Activated naive CD4-positive, alpha-beta T cell (primary cell): ENCODE results near the gene ADAP1.

Experiments
- DNase-seq, 4 experiments: peaks; one replicate each; lab custom pipeline; 2025; lab: John Stamatoyannopoulos, UW

The ADAP1 gene

DNA sequence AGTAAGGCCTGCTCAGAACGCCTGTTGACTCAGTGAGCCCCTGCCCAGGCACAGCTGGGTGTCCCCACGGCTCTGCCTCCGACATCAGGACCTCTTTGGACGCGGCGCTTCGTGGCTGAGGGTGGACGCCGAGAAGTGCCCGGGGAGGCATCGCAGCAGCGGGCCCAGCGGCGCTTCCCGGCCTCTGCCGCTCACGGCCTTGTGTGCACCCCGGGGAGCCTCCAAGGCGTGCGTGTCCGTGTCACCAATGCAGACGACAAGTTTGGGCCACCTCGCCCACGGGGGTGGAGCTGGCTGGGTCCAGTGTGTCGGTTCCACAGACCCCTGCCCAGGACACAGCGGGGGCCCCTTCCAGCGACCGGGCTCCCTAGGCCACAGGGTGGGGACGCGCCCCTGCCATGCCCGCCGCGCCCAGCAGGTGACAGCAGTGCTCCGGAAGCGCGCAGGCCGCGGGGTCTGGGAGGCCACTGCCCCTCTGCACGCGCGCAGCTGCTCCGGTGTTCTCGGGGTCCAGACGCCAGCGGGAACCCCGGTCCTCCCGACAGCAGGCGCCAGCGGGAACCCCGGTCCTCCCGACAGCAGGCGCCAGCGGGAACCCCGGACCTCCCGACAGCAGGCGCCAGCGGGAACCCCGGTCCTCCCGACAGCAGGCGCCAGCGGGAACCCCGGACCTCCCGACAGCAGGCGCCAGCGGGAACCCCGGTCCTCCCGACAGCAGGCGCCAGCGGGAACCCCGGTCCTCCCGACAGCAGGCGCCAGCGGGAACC lies 45.7 kb downstream of the ADAP1 start:
- peak; percentile 23 to 61 (median 34) for DNase-seq

DNA sequence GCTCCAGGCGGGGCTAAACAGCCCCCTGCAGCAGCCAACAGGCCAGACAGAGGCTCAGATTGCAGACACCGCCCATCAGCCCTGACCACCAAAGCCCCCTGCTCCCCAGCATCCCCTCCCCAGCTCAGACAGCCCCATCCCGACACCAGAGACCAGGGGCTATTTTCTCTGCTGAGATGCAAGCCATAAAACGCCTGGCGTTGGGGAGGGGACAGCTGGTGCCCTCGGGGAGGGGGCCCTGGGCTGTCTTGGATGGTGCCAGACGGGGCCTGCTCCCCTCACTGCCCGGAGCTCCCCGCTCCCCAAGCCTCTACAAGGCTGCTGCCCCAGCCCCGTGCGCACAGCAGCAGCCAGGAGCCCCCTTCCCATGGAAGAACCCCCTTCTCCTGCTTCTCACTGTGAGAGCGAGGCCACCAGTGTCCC lies 46.3 kb downstream of the ADAP1 start:
- no peak for DNase-seq

DNA sequence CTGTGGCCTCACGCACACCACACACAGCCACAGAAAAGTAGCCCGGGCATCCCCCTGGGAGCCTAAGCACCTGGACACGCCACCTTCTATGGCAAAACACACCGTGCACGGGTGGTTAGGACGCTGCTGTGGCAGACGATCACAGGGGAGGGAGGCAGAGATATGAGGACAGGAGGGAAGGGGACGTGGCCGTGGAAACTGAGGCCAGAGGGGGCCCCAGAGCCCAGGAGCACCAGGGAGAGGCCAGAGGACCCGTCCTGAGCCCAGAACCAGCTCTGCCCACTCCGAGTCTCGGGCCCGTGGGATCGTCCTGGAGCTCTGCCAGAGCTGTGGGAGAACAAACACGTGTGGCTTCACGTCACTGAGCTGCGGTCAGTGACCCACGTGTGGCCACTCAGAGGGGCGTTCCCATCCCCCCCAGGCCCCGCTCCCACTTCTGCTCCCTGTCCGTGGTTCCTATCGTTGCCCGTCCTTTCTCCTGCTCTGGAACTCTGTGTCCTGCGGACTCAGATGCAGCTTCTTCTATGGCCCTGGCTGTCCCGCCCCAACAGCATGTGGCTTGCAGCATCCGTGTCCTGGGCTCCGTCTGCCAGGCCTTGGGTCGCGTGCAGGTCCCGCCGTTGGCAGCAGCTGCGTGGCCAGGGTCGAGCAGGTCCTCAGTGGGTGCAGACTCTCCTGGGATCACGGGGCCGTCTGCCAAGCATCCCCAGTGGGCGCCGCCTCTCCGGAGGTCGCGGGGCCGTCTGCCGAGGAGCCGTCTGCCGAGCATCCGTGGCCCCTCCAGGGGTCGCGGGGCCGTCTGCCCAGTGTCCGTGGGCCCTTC lies 47.1 kb downstream of the ADAP1 start:
- DNase-seq = no peak

DNA sequence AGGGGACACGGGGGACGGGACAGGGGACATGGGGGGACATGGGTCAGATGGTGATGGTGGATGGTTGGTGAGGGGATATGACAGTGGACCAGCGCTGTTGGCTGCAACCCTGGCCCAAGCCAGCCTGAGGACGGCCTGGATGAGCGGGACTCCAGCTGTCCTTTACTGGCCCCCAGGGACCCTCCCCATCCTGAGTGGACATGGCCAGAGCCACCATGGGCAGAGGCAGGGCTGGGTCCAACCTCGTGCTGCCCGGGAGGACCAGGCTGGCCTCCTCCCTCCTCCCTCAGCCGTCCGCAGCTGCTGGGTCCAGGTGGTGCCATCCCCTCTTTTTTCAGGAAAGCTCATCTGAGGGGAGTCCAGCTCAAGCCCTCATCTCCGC lies 47.7 kb downstream of the ADAP1 start:
- no peak for DNase-seq

DNA sequence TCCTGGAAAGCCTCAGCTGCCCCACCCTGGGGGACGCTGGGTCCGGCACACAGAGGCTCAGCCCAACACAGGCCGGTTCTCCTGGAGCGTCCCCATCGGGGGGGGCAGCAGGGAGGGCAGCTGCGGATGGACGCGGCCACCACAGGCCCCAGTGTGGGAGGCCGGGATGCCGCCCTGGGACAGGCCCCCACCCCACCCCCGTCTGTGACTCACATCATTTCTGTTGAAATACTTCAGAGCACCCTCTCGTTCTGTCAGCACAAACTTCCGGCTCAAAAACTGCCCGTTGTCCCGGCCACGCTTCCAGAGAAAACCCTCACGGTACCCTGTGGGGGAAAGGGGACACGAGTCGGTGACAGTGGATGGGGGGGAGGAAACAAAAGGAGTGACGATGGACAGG lies 49.6 kb downstream of the ADAP1 start:
- DNase-seq = no peak

DNA sequence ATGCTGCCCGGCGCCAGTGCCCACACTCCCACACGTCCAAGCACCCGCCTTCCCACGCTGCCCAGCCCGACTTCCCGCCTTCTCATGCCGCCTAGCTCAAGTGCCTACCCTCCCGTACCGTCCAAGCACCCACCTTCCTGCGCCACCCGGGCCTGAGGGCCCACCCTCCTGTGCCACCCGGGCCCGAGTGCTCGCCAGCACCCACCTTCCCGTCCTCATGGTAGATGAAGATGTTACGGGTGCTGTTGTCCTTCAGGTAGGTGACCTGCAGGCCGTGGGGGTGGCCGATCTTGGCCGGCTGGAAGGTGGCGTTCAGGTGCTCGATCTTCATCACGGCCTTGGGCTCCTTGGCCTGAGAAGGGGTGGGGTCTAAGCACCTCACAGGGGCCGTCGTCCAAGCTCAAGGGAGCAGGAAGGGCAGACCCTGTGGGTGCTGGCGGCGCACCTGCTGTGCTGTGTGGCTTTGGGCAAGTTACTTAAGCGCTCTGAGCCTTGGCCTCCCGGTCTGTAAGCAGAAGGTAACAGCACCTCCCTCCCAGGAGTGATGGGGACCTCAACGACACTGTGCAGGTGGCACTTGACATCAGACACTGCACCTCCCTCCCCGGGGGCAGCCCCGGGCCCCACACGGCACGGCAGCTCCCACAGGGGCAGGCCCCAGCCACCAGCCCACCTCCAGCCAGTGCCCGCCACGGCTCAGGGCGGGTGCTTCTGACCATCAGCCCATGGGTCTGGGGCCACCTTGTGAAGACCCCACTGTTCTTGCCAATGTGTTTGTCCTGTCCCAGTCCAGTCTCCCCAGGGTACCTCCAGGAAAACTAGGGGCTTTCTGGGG lies 50.3 kb downstream of the ADAP1 start:
- DNase-seq = no peak

DNA sequence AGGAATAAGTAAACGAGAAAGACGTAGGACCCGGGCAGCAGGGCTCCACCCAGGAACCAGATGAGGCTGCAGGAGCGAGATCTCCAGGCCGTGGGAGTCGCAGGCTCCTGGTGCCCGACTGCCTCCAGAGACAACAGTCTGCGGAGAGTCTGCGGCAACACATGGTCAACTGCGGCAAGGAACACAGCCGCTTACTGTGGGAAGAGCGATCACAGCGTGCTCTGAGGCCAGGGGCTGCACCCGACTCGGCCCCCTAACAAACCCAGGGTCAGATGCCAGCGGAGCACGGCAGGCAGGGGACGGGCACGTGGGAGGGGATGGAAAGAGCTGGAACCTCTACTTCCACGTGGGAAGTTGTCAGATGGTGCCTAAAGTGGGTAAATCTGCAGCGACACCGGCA lies 51.5 kb downstream of the ADAP1 start:
- DNase-seq = no peak

DNA sequence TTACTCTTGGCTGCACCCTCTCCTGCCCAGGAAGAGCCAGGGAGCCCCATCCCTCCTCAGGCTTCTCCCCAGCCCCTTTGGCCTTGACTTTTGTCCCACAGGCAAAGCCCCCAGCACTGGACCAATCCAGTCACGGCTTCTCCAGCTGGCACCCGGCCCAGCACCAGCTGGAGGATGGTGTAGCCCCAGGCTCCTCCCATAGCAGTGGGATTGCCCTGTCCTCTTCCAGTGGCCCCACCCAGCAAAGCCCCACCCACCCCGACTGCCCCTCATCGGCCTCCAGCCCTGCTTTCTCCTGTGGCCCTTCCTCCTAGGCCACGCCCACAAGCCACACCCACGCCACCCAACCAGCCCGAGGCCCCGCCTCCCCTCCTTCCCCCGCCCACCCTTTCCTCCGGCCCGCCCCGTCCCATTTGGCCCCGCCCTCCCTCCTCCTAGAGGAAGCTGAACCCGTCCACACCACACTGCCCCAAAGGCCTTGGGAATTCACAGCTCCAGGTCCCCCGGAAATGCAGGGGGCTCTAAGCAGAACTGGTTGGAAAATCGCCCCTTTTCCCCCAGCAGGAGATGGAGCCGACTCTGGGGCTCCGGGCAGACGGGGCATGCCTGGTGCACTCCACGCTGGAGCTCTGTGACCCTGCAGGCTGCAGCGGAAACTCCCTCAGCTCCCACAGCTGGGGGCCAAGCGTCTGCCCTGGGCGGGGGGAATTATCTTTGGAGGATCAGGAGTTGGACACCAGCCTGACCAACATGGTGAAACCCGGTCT lies 52.9 kb downstream of the ADAP1 start:
- peak in 1 of 4 experiments; percentile 27 for DNase-seq

DNA sequence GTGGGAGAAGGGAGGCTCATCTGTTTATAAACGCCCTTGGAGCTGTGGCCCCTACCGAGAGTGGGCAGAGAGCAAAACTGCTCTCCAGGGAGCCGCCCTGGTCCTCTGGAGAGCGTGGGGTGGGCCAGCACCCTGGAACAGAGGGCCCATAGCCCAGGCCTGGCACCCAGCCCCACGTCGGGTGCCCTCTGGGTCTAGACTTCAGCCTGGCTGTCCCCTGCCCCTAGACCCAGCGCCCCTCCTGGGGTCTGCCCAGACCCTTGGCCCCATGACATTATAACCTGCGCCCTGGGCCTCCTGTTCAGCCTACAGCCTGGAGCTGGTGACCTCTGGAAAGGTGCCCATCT lies 53.5 kb downstream of the ADAP1 start:
- DNase-seq = no peak

DNA sequence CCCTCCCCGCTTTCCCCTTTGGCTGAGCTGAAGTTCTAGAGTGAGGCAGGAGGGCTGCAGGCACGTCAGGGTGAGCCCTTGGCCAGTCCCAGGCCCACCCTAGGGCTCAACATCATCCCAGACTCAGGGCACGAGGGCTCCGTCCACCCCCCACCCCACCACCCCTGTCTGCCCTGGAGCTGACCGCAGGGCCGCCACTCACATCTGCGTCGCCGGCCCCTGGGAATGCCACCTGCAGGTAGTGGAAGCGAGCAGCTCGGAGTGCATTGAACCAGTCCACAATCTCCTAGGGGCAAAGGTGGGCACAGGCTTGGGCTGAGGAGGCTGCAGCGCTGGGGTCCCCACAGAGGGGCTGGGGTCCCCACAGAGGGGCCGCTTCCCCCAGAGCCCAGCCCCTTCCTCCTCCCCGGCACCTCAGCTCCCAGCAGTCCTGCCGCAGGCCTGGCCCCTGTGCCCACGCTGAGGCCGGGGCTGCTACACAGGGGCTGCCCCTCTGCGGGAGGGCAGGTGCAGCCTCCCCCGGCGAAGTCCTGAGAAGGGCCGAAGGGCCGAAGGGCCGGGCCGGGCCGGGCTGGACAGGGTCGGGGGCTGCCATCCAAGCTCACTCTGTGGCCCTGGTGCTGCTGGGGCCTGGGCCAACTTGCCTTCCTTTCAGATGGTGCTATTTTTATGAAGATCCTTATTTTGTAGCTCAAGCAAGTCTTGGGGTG lies 54.0 kb downstream of the ADAP1 start:
- DNase-seq = no peak

DNA sequence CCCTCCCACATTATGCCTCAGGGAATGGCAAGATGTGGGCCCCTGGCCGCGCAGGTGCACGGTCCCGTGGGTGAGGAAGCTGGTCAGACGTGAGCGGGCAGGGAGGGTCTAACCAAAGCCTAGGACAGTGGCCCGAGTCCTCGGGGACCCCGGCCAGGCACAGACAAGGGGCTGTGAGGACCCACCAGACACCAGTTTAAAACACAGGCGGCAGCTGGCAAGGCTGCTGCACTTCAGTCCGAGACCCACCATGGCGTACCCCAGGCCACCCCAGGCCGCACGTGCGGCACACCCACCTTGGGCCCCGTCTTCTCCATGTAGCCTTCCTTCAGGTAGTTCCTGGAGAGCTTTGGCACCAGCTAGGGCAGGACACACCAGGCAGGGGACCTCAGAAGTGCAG lies 54.7 kb downstream of the ADAP1 start:
- DNase-seq = no peak

DNA sequence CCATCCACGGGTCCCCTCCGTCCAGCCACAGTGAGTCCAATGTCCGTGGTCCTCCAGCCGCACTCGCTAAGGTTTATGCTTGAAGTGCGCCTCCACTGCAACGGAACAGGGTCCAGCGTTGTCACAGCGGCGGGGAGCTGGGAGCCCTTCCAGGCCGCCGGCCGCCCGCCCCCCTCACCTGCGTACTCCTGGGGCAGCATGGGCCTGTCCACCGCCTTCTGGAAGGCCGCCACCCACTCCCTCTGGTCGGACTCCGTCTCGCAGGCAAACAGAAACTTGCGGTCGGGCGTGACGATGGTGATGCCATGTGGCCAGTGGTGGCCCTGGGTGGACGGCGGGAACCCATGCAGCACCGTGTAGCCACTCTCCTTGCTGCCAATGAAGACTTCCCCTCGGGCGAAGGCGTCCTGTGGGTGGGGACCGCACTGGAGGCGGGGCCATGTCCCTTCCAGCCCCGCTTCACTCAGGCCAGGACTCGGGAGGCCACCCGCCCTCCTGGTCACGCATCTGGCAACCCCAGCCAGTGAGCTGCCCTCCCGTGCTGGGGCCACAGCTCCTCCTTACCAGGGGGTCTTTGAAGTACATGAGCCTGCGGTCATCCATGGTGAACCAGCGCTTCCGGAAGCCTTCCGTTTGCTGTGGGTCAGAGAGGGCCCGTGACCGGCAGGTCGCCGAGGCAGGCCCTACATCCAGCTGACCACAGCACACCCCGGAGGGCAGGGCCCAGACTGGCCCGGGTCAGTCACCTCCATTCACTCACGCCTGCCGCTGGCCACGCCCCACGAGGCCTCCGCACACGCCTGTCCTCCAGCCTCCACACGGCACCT lies 55.4 kb downstream of the ADAP1 start:
- DNase-seq = no peak

DNA sequence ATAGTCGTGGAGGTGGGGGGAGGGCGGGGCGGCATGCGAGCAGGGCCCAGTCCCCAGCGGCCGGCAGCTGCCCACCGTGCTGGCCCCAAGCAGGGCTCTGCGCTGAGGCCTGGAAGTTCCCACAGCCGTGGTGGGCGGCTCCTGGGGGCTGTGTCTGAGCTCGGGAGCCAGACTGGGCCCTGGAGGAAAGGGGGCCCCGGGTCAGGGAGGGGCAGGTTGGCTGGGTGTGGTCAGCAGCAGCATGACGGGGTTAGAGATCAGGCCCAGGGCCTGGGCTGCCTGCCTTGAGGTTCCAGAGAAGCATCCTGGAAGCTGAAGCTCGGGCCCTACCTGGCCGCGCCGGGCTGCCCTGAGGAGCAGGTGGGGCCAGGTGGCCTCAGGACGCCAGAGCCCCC lies 56.0 kb downstream of the ADAP1 start:
- no peak for DNase-seq

DNA sequence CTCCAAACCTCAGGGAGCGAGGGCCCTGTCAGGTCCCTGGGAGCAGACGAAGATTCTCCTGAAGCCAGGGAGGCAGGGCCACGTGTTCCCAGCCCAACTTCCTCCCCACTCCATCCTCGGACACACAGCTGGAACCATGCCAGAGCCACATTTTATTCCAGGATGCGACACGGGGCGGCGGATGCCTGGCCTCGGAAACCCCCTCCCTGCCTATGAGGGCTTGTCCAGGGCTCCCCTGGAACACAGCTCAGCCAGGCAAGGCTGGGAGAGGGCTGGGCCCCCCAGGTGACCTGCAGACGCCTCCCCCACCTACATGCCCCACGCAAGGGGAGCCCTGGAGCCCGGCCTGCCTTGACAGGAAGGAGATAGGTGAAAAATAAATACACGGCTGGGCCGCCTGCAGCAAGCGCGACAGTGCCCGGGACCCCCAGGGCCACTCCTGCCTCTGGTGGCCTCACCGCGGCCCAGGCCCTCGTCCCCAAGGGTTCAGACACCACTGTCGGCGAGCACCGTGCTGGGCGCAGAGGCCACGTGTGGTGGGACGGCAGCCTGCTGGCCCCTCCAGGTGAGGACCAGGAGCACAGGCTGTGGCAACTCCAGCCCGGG lies 56.6 kb downstream of the ADAP1 start:
- no peak for DNase-seq

DNA sequence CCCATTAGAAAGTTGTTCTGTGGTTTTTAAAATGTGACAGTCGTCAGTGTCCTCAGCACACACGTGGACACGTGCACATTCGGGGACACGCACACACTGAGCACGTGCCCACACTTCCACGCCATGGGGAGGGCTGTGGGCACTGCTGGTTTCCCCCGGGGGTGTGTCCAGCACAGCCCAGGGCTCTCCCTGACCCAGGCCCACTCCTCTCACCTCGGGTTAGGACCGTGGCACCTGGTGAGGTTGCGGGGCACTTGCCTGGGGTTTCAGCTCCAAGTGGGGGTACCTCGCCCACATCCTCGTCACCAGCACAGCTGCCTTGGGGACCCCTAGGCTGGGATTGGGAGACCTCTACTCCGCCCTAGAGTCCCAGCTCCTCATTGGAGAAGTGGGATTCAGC lies 57.4 kb downstream of the ADAP1 start:
- no peak for DNase-seq

DNA sequence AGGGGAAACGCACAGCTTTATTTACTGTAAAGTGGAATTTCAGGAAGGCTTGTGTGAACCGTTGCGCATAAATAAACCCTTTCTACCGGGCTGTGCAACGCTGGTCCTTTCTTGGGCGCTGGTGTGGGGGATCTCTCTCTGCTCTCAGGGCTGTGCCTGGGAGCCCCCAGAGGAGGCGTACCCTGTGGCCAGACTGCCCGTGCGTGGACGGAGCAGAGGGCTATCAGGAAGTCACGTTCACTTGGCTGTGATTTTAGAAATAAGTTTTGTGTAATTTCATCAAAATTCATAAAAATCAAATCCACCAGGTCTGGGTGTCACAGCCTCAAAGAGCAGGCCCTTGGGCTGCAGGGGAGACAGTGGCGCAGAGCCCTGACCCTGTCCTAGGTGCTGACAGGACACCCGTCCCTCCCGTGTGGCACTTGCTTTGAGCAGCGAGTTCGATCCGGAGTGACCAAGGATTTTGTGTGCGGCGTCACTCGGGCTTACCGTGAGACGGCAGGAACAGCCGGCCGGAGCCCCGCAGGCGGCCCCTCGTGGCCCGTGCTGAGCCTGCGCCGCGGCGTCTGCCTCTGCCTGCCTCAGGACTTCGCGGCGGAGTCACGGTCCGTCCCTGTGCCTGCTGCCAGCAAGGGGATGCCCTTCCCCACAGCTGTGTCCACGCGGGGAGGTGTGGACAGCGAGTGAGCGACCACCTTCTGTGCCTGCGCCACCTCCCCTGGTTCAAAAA lies 58.0 kb downstream of the ADAP1 start:
- no peak for DNase-seq

DNA sequence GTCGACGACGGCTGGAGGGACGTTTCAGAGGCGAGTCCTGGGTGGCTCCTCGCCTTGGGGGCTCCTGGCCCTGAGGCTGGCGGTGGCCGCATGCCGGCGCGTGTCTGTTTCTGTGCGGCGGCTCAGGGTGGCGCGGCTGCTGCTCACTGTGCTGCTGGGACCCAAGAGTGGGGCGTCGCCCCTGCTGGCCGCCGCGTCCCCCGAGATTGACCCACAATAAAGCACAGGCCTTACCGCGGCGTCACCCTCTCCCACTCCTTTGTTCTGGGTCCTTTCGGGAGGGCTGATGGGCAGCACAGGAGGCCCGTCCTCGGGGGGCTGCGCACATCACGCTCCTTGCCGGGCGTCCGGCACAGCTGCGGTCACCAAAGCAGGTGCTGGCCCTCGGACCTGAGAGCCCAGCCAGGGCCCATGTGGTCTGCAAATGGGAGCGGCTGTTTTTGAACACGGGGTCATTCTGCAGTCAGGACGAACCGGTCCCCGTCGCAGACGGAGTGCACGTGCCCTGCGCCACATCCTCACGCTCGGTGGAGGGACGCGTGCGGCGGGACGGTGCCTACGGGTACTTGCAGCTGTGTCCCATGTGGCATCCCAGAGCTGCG lies 58.9 kb downstream of the ADAP1 start:
- no peak for DNase-seq

DNA sequence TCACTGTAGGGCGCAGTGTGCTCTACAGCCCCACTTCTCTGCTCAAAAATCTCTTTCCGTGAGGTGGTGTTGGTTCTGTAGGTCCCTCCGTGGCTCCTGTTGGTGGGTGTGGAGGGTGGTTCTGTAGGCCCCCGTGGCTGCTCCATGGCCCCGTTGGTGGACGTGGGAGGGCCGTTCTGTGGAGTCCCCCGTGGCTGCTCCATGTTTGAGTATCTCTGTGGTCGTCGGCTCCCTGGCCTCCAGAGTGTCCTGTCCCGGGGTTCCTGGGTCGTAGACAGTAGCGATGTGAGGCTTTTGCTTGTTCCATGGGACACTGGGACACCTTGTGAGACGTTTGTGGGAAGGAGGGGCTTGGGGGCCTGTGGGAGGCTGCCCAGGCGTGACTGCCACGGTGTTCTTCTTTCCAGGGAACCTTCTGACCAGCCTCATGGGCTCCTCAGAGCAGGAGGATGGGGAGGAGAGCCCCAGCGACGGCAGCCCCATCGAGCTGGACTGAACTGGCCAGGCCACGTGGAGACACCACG lies 59.5 kb downstream of the ADAP1 start:
- DNase-seq = no peak
